ENCODE measurements around the gene CNGB1.

GRCh38 chr16:57915267-57915666 is 55.7 kb downstream of the CNGB1 start:
- no peak for TF ChIP-seq MAX (IDR thresholded peaks at IDR 0.05; ENCODE audit: low read depth)
- no peak for TF ChIP-seq CTCF (IDR thresholded peaks at IDR 0.05)
- TF ChIP-seq GABPA (IDR thresholded peaks at IDR 0.05; ENCODE audit: low read depth), result no peak
- TF ChIP-seq REST (IDR thresholded peaks at IDR 0.05; ENCODE audit: low read depth, low read length), result no peak
- no peak for TF ChIP-seq ZBTB33 (IDR thresholded peaks at IDR 0.05; ENCODE audit: borderline replicate concordance, low read depth)
- TF ChIP-seq FOXM1 (IDR thresholded peaks at IDR 0.05; ENCODE audit: low read depth), result no peak
- no peak for TF ChIP-seq RFX5 (IDR thresholded peaks at IDR 0.05; ENCODE audit: low read length)
- no peak for TF ChIP-seq EP300 (IDR thresholded peaks at IDR 0.05; ENCODE audit: borderline replicate concordance in 1 of 2, low read depth in 1 of 2, low read length in 1 of 2)
- TF ChIP-seq EZH2phosphoT487 (IDR thresholded peaks at IDR 0.05; ENCODE audit: borderline replicate concordance, low read depth), result no peak
- TF ChIP-seq NFIC (IDR thresholded peaks at IDR 0.05; ENCODE audit: borderline replicate concordance), result no peak
- TF ChIP-seq IRF3 (IDR thresholded peaks at IDR 0.05; ENCODE audit: low read depth, low read length), result no peak
- no peak for TF ChIP-seq USF1 (IDR thresholded peaks at IDR 0.05; ENCODE audit: borderline replicate concordance, low read depth)
- no peak for TF ChIP-seq FOSL2 (IDR thresholded peaks at IDR 0.05; ENCODE audit: borderline replicate concordance, low read depth)
- TF ChIP-seq FOXJ3 (CRISPR knock-in tag; IDR thresholded peaks at IDR 0.05), result no peak

All from SK-N-SH (cell line).